ENCODE data around the gene ODAD2.
"Not testable (repeated sequence)": the region's sequence is repeated elsewhere in the genome, so short reads cannot be mapped to it uniquely, and the experiment has no call there.

The ODAD2 gene

DNA sequence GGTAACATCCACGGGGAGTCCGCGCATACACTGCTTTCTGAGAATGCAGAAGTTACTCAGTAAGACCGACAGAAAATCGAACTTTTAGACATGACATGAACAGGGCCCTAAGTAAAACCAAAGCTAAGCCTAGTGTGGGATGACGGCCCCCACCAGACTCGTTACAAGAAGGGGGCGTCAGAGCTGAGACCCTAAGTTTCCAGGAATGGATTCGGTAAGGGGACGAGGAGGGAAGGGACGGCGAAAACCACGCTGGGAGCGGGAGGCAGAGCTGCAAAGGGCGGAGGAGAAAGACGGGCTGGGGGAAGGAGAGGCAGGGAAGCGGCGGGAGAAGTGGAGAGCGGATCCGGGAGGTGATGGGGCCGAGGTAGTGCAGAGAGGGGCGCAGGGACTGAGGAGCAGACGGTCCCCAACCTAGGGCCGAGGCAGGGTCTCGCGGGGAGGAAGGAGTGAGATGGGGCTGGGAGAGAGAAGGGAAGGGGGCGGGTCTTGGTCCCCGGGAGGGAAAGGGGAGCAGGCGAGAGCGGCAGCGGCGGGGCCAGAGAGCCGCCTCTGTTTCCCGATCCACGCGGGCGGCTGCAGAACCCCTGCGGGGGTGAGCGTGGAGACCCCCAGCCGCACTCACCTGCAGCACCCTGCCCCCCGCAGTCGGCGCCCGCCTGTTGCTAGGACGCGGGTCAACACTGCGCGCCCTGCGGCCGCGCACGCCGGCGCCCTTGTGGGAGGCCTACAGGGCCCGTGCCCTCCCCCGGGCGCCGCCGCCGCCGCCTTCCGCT, 513 bp downstream of the ODAD2 start:
- peak overlapping the region; percentile 61 for H3K27ac ChIP-seq
- TF ChIP-seq, protein P1, sequence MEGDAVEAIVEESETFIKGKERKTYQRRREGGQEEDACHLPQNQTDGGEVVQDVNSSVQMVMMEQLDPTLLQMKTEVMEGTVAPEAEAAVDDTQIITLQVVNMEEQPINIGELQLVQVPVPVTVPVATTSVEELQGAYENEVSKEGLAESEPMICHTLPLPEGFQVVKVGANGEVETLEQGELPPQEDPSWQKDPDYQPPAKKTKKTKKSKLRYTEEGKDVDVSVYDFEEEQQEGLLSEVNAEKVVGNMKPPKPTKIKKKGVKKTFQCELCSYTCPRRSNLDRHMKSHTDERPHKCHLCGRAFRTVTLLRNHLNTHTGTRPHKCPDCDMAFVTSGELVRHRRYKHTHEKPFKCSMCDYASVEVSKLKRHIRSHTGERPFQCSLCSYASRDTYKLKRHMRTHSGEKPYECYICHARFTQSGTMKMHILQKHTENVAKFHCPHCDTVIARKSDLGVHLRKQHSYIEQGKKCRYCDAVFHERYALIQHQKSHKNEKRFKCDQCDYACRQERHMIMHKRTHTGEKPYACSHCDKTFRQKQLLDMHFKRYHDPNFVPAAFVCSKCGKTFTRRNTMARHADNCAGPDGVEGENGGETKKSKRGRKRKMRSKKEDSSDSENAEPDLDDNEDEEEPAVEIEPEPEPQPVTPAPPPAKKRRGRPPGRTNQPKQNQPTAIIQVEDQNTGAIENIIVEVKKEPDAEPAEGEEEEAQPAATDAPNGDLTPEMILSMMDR (conservative IDR thresholded peaks at IDR 0.05; ENCODE audit: low read depth), result no peak
- CTCF ChIA-PET, result no interaction called here
- POLR2A ChIA-PET (ENCODE audit: low non-redundant PET), result no interaction called here
- peak; percentile 11 for DNase-seq (ENCODE audit: low spot score)

DNA sequence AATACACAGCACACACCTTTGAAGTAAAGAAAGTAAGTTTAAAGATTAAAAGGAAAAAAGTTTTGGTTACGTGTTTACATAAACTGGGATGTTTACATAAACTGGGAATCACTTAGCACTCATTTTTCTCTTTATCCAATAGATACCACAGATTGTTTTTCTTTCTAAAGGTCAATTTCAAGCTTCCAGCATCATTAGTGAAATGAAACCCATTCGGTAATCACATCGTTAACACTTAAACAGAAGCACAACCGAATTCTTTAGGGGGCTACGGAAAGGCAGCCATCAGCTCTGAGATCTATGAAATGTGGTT, 1.1 kb downstream of the ODAD2 start:
- ChIA-PET POLR2A (ENCODE audit: low non-redundant PET) (no interaction called here), CTCF (no interaction called here)
- TF ChIP-seq, protein P1 (conservative IDR thresholded peaks at IDR 0.05; ENCODE audit: low read depth), result no peak
- peak overlapping the region; percentile 61; the same call in 1 of the 2 replicates for H3K27ac ChIP-seq
- no peak for DNase-seq (ENCODE audit: low spot score)

DNA sequence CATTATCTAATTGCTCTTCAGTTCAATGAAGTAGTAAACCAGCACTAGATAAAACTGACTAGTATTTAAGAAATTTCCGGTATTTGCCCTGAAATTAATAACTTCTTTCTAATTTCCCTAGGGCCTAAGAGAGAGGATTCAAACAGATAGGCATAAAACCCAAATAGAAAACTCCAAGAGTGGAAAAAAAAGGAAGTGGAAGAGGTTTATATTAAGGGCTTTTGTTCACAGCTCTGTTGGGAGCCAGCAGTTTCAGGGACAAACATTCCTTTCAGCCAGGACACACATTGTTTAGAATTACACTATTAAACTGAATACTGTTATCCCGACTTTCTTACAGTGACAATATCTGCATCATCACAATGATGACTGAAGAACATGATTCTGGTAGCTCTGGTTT, 3.6 kb downstream of the ODAD2 start:
- no peak overlapping the region for H3K27ac ChIP-seq
- DNase-seq (ENCODE audit: low spot score), result no peak
- CTCF ChIA-PET, result no interaction called here
- POLR2A ChIA-PET (ENCODE audit: low non-redundant PET), result no interaction called here
- TF ChIP-seq, protein P1 (conservative IDR thresholded peaks at IDR 0.05; ENCODE audit: low read depth), result no peak

DNA sequence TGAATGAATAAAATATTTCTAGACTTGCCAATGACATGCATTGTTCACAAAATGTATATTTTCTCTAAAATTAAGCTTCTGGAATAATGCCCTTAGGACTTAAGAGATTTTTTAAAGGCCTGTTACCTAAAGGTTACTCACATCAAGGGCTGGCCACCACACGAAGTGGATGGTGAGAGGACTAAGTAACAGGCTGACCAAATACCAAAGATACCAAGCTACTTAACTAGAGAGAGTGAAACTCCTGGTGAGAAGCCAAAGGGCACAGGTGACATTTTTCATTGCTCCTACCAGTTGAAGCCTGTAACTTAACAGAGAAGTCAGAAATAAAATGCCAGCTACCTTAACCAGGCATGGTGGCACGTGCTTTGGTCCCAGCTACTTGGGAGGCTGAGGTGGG, 9.5 kb downstream of the ODAD2 start:
- DNase-seq (ENCODE audit: low spot score); H3K27ac ChIP-seq; CTCF ChIA-PET; POLR2A ChIA-PET (ENCODE audit: low non-redundant PET): not testable (repeated sequence)

DNA sequence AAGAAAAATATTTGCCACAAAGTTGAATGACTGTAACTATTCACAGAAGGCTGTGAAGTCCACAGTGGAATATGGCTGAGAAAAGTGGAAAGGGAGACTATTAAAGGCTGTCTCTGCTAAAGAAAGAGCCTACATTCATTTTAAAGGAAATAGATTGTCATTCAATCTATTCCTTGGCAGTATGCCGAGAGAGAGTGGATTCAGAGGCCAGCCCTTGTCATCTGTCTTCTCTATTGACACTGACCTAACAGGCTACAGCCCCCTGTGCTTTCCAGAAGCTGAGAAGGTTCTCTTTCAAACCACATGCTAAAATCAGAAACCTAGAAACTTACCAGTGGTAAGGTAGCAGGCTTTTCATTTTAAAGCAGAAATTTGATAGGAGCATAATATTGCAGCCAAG, 12.1 kb downstream of the ODAD2 start:
- no peak for DNase-seq (ENCODE audit: low spot score)
- TF ChIP-seq, protein P1 (conservative IDR thresholded peaks at IDR 0.05; ENCODE audit: low read depth), result no peak
- ChIA-PET POLR2A (ENCODE audit: low non-redundant PET) (no interaction called here), CTCF (no interaction called here)
- no peak overlapping the region for H3K27ac ChIP-seq

DNA sequence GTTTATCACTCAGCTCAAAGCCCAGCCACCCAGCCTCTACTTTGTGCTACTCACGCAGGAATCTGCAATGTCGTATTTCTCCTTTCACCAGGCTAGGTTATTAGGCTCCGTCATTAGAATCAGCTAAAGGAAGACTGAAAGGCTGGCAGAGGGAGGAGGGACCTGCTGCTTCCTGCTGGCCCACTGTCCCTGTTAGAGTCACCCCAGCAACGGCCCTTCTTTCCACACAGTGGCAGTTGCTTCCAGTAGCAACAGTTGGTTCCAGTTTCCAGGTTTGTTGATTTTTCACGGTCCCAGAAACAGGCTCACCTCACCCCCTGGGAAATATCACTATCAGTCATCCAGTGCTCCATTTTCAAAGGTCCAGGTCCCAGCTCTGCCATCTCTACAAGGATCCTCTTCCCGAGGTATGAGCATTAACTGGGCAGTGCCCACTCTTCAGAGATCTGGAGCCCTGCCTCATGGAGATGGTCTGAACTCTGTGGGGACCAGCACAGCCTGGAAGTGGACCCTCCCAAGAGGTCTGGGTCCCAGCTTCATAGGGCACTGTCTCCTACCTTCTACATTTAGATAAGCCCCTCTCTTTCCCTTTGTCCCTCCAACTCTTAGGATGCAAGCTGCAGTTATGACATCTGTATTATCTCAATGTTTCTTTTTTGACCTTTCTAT, 15.9 kb downstream of the ODAD2 start:
- no peak overlapping the region for H3K27ac ChIP-seq
- DNase-seq (ENCODE audit: low spot score), result no peak
- ChIA-PET CTCF (interaction anchor here (0.6 to 0.7 kb wide), 2 partner anchors 356 to 1056 kb away, joined by 3 read pairs; no protein-coding TSS in a partner anchor), POLR2A (ENCODE audit: low non-redundant PET) (no interaction called here)
- TF ChIP-seq, protein P1 (conservative IDR thresholded peaks at IDR 0.05; ENCODE audit: low read depth), result no peak

DNA sequence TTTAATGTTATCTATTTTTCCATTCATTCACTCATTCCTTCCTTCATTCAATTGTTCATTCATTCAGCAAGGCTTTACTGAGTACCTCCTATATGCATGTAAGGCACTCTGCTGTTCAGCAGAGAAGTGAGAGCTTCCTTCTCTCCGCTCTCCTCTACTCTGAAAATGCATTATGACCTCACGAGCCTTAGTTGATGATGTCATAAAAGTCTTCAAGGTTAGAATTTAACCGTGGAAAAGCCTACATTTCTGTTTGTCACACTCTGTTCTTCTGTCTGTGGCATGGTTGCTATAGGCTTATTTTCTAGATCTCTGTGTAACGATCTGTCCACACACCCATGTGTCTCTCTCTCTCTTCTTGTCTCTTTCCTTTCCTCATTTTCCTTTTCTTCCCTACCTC, 17.1 kb downstream of the ODAD2 start:
- ChIA-PET CTCF (interaction anchor here (0.6 kb wide), 1 partner anchor 41 kb away, joined by 5 read pairs; no protein-coding TSS in a partner anchor), POLR2A (ENCODE audit: low non-redundant PET) (no interaction called here)
- no peak overlapping the region for H3K27ac ChIP-seq
- TF ChIP-seq, protein P1 (conservative IDR thresholded peaks at IDR 0.05; ENCODE audit: low read depth), result no peak
- DNase-seq (ENCODE audit: low spot score), result no peak

DNA sequence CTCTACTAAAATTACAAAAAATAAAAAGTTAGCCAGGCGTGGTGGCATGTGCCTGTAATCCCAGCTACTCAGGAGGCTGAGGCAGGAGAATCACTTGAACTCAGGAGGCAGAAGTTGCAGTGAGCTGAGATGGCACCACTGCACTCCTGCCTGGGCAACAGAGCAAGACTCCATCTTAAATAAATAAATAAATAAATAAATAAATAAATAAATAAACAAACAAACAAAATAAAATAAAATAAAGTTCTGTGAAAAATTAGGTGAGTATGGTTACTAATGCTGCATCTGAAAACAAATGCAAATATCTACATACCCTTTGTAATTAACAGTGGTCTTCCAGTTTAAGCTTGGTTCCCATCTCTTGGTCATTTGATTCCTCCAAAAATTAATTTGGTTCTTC, 28.1 kb downstream of the ODAD2 start:
- DNase-seq (ENCODE audit: low spot score); POLR2A ChIA-PET (ENCODE audit: low non-redundant PET); H3K27ac ChIP-seq: not testable (repeated sequence)
- CTCF ChIA-PET, result interaction anchor here (0.7 kb wide), 1 partner anchor 21 kb away, joined by 3 read pairs; no protein-coding TSS in a partner anchor

DNA sequence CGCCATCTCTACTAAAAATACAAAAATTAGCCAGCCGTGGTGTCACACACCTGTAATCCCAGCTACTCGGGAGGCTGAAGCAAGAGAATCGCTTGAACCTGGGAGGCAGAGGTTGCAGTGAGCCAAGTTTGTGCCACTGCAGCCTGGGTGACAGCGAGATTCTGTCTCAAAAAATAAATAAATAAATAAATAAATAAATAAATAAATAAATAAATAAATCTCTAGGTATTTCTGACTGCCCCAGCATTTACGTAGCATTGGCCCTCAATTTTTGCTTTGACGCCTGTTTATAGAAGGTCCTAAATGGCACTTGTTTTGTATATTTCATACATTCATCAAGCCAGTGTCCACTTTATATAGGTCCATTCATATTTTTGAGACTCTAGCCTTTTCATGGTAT, 28.9 kb downstream of the ODAD2 start:
- CTCF ChIA-PET, result interaction anchor here (0.6 kb wide), 1 partner anchor 46 kb away, joined by 3 read pairs; no protein-coding TSS in a partner anchor
- DNase-seq (ENCODE audit: low spot score); POLR2A ChIA-PET (ENCODE audit: low non-redundant PET); H3K27ac ChIP-seq: not testable (repeated sequence)
